Thyroid gland (tissue), 4 donors: ENCODE results near the gene FLT1.

Experiments
- POLR2A ChIP-seq, 2 donors: fragments of 450-650 bp; IDR thresholded peaks; one replicate each; pipeline ENCODE4 v1.6.1; 2017; ENCODE audit warnings: antibody characterized with exemption in 2 of 2, mild to moderate bottlenecking in 2 of 2, moderate library complexity in 1 of 2
- TF ChIP-seq, protein P1 (sequence below), 6 experiments: fragments of 200-600 bp in 3 of 6; fragments of 450-650 bp in 3 of 6; sonication (generic) in 3 of 6; IDR thresholded peaks; one replicate each; pipeline ENCODE4 v1.5.1; 2016 to 2019; ENCODE audit warnings: antibody characterized with exemption in 6 of 6, mild to moderate bottlenecking in 2 of 6, inconsistent platforms in 1 of 6, moderate library complexity in 1 of 6

DNA sequence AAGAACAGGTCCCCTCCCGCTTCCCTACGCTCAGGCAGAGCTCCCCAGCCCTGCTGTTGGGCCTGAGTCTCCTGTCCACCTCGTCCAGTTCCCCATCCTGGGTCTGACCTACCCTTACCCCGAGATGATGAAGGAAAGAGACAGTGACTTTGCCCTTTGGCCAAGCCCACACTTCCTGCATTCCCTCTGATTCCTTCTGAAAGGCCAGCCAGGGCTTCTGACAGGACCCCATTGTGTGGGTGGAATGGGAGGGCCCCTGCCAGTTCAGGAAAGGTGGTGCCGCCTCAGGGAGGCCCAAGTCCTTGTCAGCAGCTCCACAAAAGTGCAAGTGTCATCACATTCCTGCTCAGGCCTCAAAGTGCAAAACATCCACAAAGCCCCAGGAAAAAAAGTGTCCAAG lies 178.8 kb downstream of the FLT1 start:
- TF ChIP-seq, protein P1, sequence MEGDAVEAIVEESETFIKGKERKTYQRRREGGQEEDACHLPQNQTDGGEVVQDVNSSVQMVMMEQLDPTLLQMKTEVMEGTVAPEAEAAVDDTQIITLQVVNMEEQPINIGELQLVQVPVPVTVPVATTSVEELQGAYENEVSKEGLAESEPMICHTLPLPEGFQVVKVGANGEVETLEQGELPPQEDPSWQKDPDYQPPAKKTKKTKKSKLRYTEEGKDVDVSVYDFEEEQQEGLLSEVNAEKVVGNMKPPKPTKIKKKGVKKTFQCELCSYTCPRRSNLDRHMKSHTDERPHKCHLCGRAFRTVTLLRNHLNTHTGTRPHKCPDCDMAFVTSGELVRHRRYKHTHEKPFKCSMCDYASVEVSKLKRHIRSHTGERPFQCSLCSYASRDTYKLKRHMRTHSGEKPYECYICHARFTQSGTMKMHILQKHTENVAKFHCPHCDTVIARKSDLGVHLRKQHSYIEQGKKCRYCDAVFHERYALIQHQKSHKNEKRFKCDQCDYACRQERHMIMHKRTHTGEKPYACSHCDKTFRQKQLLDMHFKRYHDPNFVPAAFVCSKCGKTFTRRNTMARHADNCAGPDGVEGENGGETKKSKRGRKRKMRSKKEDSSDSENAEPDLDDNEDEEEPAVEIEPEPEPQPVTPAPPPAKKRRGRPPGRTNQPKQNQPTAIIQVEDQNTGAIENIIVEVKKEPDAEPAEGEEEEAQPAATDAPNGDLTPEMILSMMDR (IDR thresholded peaks at IDR 0.05), result no peak
- no peak for TF ChIP-seq POLR2A (IDR thresholded peaks at IDR 0.05)
